GM21786 (cell line): ENCODE data around the gene COL16A1.

ENCODE experiments used
- ATAC-seq: cut with Tn5 transposase; IDR thresholded peaks from one replicate; pipeline ENCODE4 v1.9.1; 2021; ENCODE audit not compliant: unreplicated experiment

COL16A1 gene

DNA sequence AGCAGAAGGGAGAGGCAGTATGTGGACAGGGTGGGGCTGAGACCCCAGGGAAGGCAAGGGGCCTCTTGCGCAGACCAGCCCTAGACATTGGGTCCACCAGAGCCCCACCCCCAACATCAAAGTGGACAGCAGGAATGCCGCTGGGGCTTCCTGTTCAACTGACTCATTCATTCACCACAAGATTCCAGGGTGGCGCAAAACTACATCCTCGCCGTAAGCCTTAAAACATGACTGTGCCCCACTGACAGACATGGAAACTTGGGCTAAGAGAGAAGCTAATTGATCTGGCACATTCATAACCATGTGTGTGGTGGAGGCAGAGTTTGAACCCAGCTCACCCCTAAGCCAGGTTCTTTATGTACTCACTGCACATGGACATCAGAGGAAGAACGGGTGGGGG lies 14.0 kb downstream of the COL16A1 start:
- ATAC-seq = no peak

DNA sequence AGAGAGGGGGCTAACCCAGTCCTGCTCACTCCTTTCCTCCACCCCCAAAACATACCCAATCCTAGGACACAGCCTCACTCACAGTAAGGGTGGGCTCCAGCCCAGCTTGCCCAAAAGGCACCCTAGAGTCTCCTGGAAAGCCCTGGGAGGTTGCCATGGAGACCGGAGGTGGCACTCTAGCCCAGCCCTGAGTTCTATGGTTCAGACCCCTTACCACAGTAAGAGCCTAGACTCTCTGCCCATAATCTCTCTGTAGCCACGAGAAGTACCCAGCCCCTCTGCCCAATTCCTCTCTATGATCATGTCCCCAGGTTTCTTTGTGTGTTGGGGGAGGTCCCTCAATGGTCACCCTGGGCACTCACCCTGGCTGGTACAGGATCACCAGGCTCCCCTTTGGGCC lies 14.4 kb downstream of the COL16A1 start:
- ATAC-seq = no peak

- ATAC-seq = no peak
These were observed 15.4 kb downstream of the COL16A1 start for GRCh38 chr1:31688233-31688918.

DNA sequence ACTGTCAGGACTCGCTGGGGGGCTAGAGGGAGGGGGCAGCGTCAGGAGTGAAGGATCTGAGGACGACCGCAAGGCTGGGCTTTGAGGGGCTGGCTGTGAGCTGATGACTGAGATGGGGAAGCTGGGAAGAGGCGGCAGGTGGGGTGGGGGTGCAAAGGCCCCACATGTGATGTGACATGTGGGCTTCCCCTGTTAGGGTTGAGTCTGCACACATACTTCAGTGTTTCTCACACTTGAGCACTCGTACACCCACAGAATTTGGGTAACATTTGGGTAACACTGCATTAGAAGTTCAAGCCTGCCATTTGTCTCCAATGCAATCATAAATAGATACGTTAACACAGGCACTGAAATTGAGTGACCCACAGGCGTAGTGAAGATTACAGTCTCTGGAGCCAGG lies 16.2 kb downstream of the COL16A1 start:
- ATAC-seq = no peak

DNA sequence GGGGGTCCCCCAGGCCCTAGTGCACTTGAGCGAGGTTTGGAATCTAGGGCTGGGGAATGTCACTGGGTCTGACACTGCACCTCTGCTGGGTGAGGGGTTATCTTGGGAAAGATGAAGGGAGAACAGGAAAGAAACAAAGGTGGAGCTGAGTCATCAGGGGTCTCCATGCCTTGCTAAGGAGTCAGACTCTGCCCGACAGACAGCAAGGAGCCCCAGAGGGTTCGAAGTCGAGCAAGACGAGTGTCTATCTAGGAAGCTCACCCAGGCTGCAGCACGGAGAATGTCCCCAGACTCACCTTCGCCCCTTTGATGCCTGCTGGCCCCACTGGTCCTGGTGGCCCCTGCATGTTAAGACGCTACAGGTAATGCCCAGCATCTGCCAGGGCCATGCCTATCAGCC lies 18.0 kb downstream of the COL16A1 start:
- ATAC-seq = no peak

DNA sequence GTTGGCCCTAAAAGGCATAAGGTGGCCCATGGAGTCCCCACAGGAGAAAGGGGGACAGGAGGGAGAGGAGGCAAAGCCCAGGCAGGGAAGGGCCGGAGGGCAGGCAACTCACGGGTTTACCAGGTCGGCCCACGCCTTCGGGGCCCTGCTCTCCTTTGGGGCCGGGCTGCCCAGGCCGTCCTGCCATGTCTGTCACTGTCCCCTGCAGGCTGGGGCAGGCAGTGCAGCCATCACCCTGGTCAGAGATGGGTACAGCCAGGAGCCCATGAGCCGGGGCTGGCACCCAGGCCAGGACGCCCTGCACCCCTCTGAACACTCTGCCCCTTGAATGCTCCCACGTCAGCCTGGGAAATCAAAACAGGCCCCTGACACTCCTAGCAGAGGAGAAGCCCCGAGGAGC lies 19.8 kb downstream of the COL16A1 start:
- no peak for ATAC-seq

DNA sequence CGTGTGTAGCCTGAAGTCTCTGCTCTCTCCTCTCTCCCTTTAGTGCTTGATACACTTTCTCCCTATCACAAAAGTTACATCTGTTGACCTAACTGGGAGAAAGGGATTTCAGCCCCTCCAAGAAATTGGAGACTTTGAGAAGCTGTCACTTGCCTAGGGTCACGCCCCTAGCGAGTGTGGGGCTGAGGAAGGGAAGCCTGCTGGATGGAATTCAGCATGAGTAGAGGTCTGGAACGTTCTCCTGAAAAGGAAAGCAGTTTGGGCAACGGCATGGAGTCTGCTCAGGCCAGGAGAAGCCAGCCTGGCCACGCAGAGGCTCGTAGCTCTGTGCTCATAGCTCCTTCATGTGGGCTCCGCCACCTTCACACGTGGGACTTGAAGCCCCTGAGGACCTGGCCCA lies 22.4 kb downstream of the COL16A1 start:
- ATAC-seq = no peak

DNA sequence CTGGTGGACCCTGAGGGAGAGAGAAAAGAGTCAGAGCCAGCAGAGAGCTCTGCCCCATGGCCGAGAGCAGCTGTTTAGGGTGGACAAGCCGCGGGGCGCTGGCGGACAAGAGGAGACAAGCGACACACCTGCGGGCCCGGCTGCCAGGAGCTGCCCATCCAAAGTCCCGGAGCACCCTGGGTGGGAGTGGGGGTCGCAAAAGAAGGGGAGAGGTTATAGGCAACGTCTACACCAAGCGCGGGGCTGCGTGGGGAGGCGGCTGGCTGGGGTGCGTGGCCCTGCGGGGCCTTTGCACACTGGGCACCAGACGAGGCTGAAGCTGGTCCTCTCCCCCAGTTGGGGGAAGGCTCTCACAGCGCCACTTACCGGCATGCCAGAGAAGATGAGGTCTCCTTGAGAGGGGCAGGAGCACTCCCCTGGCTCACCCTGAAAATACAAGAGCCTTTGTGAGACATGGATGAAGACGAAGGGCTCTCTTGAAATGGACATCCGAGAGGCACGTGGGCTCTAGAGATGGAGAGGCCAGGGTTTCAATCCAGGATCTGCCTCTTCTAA lies 24.1 kb downstream of the COL16A1 start:
- ATAC-seq = no peak

- no peak for ATAC-seq
These were observed 24.7 kb downstream of the COL16A1 start for GRCh38 chr1:31679091-31679490.

DNA sequence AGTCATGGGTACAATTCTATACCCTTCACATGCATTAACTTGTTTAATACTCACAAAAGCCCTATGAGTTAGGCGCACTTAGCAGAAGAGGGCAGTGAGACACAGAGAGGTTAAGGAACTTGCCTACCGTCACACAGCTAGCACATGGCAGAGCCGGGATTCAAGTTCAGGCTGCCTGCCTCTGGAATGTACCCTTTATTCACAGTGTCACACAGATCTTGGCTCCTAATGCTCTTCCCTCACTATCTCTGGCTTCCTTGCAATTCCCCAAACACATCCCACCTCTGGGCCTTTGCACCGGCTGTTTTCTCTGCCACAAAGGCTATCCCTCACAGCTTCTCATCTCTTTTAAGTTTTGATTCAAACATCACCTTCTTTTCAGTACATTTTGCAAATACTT lies 25.1 kb downstream of the COL16A1 start:
- no peak for ATAC-seq

- no peak for ATAC-seq
These were observed 25.9 kb downstream of the COL16A1 start for GRCh38 chr1:31677949-31678348.

- ATAC-seq = no peak
These were observed 26.4 kb downstream of the COL16A1 start for GRCh38 chr1:31677401-31677800.

DNA sequence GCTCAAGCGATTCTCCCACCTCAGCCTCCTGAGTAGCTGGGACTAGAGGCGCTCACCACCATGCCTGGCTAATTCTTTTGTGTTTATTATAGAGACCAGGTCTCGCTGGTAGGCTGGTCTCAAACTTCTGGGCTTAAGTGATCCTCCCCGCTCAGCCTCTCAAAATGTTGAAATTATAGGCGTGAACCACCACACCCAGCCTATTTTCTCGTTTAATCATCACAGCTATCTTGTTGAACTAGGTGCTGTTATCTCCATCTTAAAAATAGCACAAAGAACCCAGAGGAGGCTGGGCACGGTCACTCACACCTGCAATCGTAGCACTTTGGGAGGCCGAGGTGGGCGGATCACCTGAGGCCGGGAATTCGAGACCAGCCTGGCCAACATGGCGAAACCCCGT lies 28.1 kb downstream of the COL16A1 start:
- ATAC-seq = no peak

GRCh38 chr1:31675161-31675560 lies 28.7 kb downstream of the COL16A1 start:
- no peak for ATAC-seq

DNA sequence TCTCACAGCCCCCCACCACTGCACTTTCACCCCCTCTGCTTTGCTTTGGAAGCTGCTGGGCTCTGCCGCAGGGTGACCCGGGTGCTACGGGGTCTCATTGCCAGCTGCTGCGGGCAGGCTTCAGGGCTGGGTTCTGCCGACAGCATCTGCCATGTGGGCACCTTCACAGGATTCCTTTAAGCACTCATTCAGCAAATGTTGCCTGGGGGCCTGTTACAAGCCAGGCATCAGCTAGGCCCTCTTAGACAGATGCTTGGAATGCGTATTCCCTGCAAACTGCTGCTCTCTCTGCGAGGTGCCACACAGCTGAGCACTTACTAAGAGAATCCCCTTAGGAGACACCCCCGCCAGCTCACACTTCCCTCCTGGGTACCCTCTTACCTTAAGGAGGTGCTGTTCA lies 29.2 kb downstream of the COL16A1 start:
- no peak for ATAC-seq

DNA sequence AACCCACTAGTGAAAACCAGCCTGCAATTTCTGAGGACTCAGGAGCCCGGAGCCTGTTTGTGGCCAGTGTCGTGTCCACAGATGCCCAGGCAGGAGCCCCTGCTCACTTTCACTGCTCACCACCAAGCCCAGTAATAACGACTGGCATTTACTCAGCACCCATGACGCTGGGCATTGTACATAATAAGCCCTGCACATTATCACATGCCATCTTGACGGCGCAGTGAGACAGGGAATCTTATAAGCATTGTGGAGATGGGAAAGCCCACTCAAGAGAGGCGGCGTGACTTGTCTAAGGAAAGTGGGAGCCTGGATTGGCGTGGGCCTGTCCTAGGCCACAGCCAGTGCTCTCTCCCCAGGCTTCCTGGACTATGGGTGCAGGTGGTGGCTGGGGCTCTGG lies 30.4 kb downstream of the COL16A1 start:
- ATAC-seq = no peak

DNA sequence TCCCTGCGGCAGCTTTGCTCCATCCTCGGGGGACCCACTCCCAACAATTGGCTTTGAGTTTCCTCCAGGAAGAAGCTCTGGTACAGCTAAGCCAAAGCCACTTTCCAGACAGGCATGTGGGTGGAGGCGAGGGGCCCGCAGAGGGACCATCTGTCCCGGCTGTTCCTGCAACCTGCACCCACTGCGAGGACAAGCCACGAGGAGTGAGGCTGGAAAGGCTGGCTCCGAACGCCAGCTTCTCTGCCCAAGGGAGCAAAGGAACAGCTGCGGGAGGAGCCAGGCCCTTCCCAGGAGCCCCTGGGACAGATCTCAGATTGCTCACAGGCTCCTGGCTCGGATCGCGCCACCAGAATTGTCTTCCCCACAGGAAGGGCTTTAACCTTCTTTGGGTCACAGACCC lies 30.8 kb downstream of the COL16A1 start:
- ATAC-seq = no peak

GRCh38 chr1:31671561-31672201 lies 32.1 kb downstream of the COL16A1 start:
- no peak for ATAC-seq

DNA sequence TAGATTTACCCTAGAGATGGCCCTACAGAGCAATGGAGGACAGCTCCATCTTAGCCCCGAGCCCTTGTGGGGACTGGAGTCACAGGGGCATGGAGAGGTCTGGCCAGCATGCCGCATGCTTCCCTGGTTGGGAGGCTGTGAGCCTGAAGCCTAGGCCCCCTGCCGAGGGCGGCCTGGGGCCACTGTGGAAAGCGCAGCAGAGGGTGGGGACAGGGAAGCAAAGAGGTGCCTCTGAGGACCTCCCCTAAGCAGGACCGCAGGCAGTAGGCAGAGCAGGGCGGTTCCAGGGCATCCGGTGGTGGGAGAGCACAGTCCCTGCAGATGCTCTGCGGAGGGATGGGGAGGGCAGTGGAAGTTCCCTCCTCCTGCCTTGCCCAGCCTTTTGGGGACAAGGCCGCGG lies 32.7 kb downstream of the COL16A1 start:
- no peak for ATAC-seq

DNA sequence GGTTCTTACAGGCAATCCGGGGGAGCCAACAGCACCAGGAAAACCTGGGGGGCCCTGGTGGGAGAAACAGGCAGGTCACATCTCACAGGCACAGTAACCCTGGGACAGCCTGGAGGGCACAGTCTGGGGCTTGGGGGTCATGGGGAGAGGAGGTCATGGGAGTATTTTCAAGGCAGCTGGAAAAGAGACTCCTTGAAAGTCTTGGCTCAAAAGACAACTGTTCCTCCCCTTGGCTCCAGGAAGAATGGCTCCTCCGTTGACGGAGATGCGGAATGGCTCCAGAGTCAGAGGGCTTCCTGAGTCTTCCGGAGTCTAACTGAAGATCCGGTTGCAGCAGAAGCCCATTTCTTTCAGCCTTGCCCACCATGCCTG lies 33.2 kb downstream of the COL16A1 start:
- no peak for ATAC-seq

DNA sequence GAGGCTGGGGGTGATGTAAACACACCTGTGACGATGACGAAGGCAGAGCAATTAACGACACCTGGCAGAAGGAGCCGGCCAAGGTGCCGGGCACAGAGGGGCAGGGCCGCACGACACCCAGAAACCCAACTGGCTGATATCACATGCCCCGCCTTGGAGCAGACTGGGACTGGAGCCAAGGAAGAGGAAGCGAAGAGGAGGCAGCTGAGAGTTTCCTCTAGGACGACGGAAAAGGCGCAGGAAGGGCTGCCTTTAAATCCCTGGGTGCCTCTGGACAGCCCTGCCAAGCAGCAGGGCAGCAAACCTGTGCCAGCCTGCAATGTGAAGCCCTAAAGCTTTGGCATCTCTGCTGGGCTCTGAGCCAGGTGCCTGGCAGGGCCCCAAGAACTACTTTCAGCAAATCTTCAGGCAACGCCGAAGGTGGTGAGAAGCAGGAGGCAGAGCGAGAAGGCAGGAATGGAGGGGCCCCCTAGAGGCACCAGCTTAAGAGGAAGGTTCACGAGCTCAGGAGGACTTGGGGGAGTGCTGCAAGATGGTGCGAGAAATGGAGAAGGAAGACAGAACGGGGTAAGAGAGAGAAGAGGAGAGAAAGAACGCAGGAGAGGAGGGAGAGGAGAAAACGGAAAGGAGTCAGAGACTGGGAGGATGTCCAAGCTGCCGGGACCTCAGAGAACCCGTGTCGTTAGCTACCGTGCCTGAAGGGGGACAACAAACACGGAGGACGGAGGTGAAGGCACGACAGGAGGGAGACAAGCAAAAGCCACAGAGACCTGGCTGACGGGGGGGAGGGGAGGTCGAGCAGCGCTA lies 33.8 kb downstream of the COL16A1 start:
- ATAC-seq = no peak

DNA sequence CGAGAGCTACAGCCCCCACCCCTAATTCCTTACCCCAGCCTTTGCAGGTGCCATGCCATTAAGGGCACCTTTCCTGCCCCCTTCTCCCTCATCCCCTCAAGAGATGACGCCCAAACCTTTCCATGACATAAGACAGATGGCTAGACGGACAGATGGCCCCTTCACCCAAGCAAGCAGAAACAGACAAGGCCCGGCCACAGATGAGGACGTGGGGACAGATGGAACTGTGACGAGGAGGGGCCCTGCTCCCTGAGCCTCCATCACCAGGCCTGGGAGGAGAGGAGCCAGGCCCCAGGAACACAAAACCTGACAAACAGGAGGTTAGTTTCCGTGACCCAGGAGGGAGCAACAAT lies 34.4 kb downstream of the COL16A1 start:
- no peak for ATAC-seq
